IPS-18c (cell line): ENCODE measurements around the gene AUTS2.
"Not testable (repeated sequence)": the region's sequence is repeated elsewhere in the genome, so short reads cannot be mapped to it uniquely, and the experiment has no call there.

Experiments
- H3K4me3 ChIP-seq: 2 replicates; pipeline ENCODE4 v1.7.0; 2013; ENCODE audit warnings: low read depth, mild to moderate bottlenecking, low read length, moderate library complexity; ENCODE audit not compliant: insufficient read depth
- H3K9me3 ChIP-seq: one replicate; pipeline ENCODE4 v1.6.1; 2013; ENCODE audit warnings: mild to moderate bottlenecking, low read length, moderate library complexity; ENCODE audit not compliant: control insufficient read depth, insufficient read depth

AUTS2 gene

GRCh38 chr7:70241536-70242175 is 643.4 kb downstream of the AUTS2 start:
- H3K4me3 ChIP-seq, result no peak overlapping the region
- no peaks in the 10 kb centered on the region for H3K9me3 ChIP-seq

- Histone ChIP-seq H3K9me3 (no peaks in the 10 kb centered on the region), H3K4me3 (no peak overlapping the region)
Measured at GRCh38 chr7:70242826-70243225, 644.6 kb downstream of the AUTS2 start.

- Histone ChIP-seq H3K9me3 (no peaks in the 10 kb centered on the region), H3K4me3 (no peak overlapping the region)
Measured at GRCh38 chr7:70243443-70243842, 645.2 kb downstream of the AUTS2 start.

GRCh38 chr7:70257921-70258320 is 659.6 kb downstream of the AUTS2 start:
- no peak overlapping the region for H3K4me3 ChIP-seq
- H3K9me3 ChIP-seq, result no peaks in the 10 kb centered on the region

- Histone ChIP-seq H3K4me3 (no peak overlapping the region), H3K9me3 (no peaks in the 10 kb centered on the region)
Measured at GRCh38 chr7:70259502-70259901, 661.2 kb downstream of the AUTS2 start.

GRCh38 chr7:70263471-70264255 is 665.4 kb downstream of the AUTS2 start:
- H3K4me3 ChIP-seq, result no peak overlapping the region
- no peaks in the 10 kb centered on the region for H3K9me3 ChIP-seq

- no peak overlapping the region for H3K4me3 ChIP-seq
Measured at GRCh38 chr7:70266186-70266585, 667.9 kb downstream of the AUTS2 start.

GRCh38 chr7:70267381-70268120 is 669.3 kb downstream of the AUTS2 start:
- H3K4me3 ChIP-seq, result no peak overlapping the region

More at GRCh38 chr7:70266186-70266585, 667.9 kb downstream of the AUTS2 start:
- no peaks in the 10 kb centered on the region for H3K9me3 ChIP-seq

GRCh38 chr7:70268179-70268578 is 669.9 kb downstream of the AUTS2 start:
- H3K4me3 ChIP-seq, result no peak overlapping the region
- H3K9me3 ChIP-seq, result no peaks in the 10 kb centered on the region

More at GRCh38 chr7:70267381-70268120, 669.3 kb downstream of the AUTS2 start:
- no peaks in the 10 kb centered on the region for H3K9me3 ChIP-seq

GRCh38 chr7:70270149-70270548 is 671.9 kb downstream of the AUTS2 start:
- H3K4me3 ChIP-seq, result no peak overlapping the region
- no peaks in the 10 kb centered on the region for H3K9me3 ChIP-seq

- H3K4me3 ChIP-seq, result no peak overlapping the region
- no peaks in the 10 kb centered on the region for H3K9me3 ChIP-seq
Measured at GRCh38 chr7:70271617-70272081, 673.4 kb downstream of the AUTS2 start.

- H3K9me3 ChIP-seq, H3K4me3 ChIP-seq: not testable (repeated sequence)
Measured at GRCh38 chr7:70275570-70275969, 677.3 kb downstream of the AUTS2 start.

GRCh38 chr7:70285187-70285586 is 686.9 kb downstream of the AUTS2 start:
- Histone ChIP-seq H3K9me3 (no peaks in the 10 kb centered on the region), H3K4me3 (no peak overlapping the region)

GRCh38 chr7:70285854-70286253 is 687.6 kb downstream of the AUTS2 start:
- no peaks in the 10 kb centered on the region for H3K9me3 ChIP-seq
- H3K4me3 ChIP-seq, result no peak overlapping the region

- Histone ChIP-seq H3K4me3 (no peak overlapping the region), H3K9me3 (no peaks in the 10 kb centered on the region)
Measured at GRCh38 chr7:70288781-70289456, 690.6 kb downstream of the AUTS2 start.

GRCh38 chr7:70292716-70293115 is 694.4 kb downstream of the AUTS2 start:
- Histone ChIP-seq H3K9me3 (no peaks in the 10 kb centered on the region), H3K4me3 (no peak overlapping the region)

- Histone ChIP-seq H3K4me3 (no peak overlapping the region), H3K9me3 (no peaks in the 10 kb centered on the region)
Measured at GRCh38 chr7:70294211-70294911, 696.1 kb downstream of the AUTS2 start.
